Endothelial cell of umbilical vein (primary cell): Measurements from ENCODE around the gene ATP10B. TPM values are rescaled to one million over a fixed set of nuclear protein-coding genes. Genes with fewer than 3 reads are reported as not detected.

Experiments
- BruUV-seq: library from RNA; stranded (reverse); fragments of 400-500 nt; replicated peaks from 2 replicates; lab custom pipeline; 2021; lab: Mats Ljungman, UMichigan
- CTCF ChIA-PET: fragments of 300-600, 350-600 bp; sonication (Branson Sonifier 250); formaldehyde crosslinking; loops from one replicate; lab custom pipeline; 2021; ENCODE audit warnings: antibody characterized with exemption, inconsistent platforms; lab: Charles Lee
- POLR2A ChIA-PET: fragments of 300-600, 350-600 bp; sonication (Branson Sonifier 250); formaldehyde crosslinking; loops from one replicate; lab custom pipeline; 2021; ENCODE audit warnings: antibody characterized with exemption, inconsistent platforms; lab: Charles Lee
- DNase-seq: peaks from one replicate; pipeline ENCODE4 v3.0.0-alpha.2; 2011; ENCODE audit warnings: low read depth, low spot score
- FAIRE-seq: peaks from 2 replicates; lab custom pipeline; 2011; peaks lifted over from hg19 to GRCh38; lab: Jason Lieb, UNC
- H2AFZ ChIP-seq: 2 replicates; pipeline ENCODE4 v1.6.0; 2012; ENCODE audit warnings: low read depth, low read length, control low read depth, inconsistent platforms
- H3K27ac ChIP-seq: 2 replicates; pipeline ENCODE4 v1.5.1; 2011; ENCODE audit warnings: low read depth, mild to moderate bottlenecking, control low read depth, low read length, moderate library complexity; ENCODE audit not compliant: insufficient read depth
- H3K27me3 ChIP-seq, 2 experiments: 2 replicates each; pipeline versions ENCODE4 v1.6.0 to v1.6.1; 2011; ENCODE audit warnings: low read length in 2 of 2, mixed read lengths in 1 of 2; ENCODE audit not compliant: control insufficient read depth in 2 of 2, insufficient read depth in 2 of 2
- H3K36me3 ChIP-seq, 2 experiments: 2 replicates in 1 of 2; 3 replicates in 1 of 2; pipeline ENCODE4 v1.5.1; 2011; ENCODE audit warnings: low read length in 2 of 2, mild to moderate bottlenecking in 1 of 2, moderate library complexity in 1 of 2; ENCODE audit not compliant: control insufficient read depth in 2 of 2, insufficient read depth in 2 of 2; ENCODE audit errors: extremely low read depth in 1 of 2
- H3K4me1 ChIP-seq: 3 replicates; pipeline ENCODE4 v1.5.1; 2011; ENCODE audit warnings: mild to moderate bottlenecking, low read length; ENCODE audit not compliant: control insufficient read depth, insufficient read depth; ENCODE audit errors: extremely low read depth
- H3K4me2 ChIP-seq: 2 replicates; pipeline ENCODE4 v1.6.1; 2011; ENCODE audit warnings: low read length, control low read depth, mixed read lengths; ENCODE audit not compliant: insufficient read depth
- H3K4me3 ChIP-seq, 3 experiments: fragments of 200-600 bp in 1 of 3; sonication (generic), shearing (Covaris generic) in 1 of 3; replicated peaks in 1 of 3; 2 replicates each; pipeline ENCODE4 v1.5.1; 2011 to 2016; ENCODE audit warnings: control low read depth in 3 of 3, low read length in 3 of 3, mild to moderate bottlenecking in 2 of 3, inconsistent platforms in 1 of 3, low read depth in 1 of 3, moderate library complexity in 1 of 3; ENCODE audit not compliant: insufficient read depth in 1 of 3
- H3K79me2 ChIP-seq: 2 replicates; pipeline ENCODE4 v1.6.0; 2012; ENCODE audit warnings: low read length, inconsistent platforms; ENCODE audit not compliant: control insufficient read depth, insufficient read depth
- H3K9ac ChIP-seq: replicated peaks from 2 replicates; pipeline ENCODE3; 2011; ENCODE audit warnings: low read length, control low read depth; ENCODE audit not compliant: insufficient read depth; ENCODE audit errors: extremely low read depth
- H3K9me1 ChIP-seq: replicated peaks from 3 replicates; pipeline ENCODE4 v1.6.0; 2011; ENCODE audit warnings: mild to moderate bottlenecking, low read length; ENCODE audit not compliant: control insufficient read depth, insufficient read depth; ENCODE audit errors: extremely low read depth
- H3K9me3 ChIP-seq: replicated peaks from 2 replicates; pipeline ENCODE4 v1.5.1; 2012; ENCODE audit warnings: low read length, inconsistent platforms; ENCODE audit not compliant: control insufficient read depth, insufficient read depth
- H4K20me1 ChIP-seq: replicated peaks from 2 replicates; pipeline ENCODE3; 2011; ENCODE audit warnings: mild to moderate bottlenecking, low read length; ENCODE audit not compliant: control insufficient read depth, insufficient read depth; ENCODE audit errors: extremely low read depth
- EZH2 ChIP-seq: IDR thresholded peaks from 2 replicates; pipeline ENCODE4 v1.6.1; 2012; ENCODE audit warnings: borderline replicate concordance, low read depth, mild to moderate bottlenecking, moderate library complexity, low read length, inconsistent platforms; ENCODE audit not compliant: severe bottlenecking
- FOS ChIP-seq: IDR thresholded peaks from 2 replicates; pipeline ENCODE4 v1.6.1; 2011; ENCODE audit warnings: mild to moderate bottlenecking, low read length, moderate library complexity, borderline replicate concordance; ENCODE audit not compliant: insufficient read depth
- GATA2 ChIP-seq: IDR thresholded peaks from 2 replicates; pipeline ENCODE4 v1.7.0; 2011; ENCODE audit warnings: low read depth, mild to moderate bottlenecking, moderate library complexity, mixed read lengths, low read length; ENCODE audit not compliant: insufficient read length, insufficient read depth
- JUN ChIP-seq: IDR thresholded peaks from 2 replicates; pipeline ENCODE4 v1.6.1; 2011; ENCODE audit warnings: borderline replicate concordance, low read depth; ENCODE audit not compliant: insufficient read length, insufficient read depth
- MYC ChIP-seq: IDR thresholded peaks from one replicate; pipeline ENCODE4 v1.6.1; 2011; ENCODE audit warnings: mild to moderate bottlenecking, low read depth, low read length
- POLR2A ChIP-seq: IDR thresholded peaks from 2 replicates; pipeline ENCODE4 v1.6.1; 2012; ENCODE audit warnings: low read depth, mild to moderate bottlenecking, control low read depth, low read length
- POLR2AphosphoS5 ChIP-seq: IDR thresholded peaks from 2 replicates; pipeline ENCODE4 v1.6.1; 2012; ENCODE audit warnings: low read depth, mild to moderate bottlenecking, control low read depth, low read length, moderate library complexity; ENCODE audit not compliant: insufficient read depth
- dilution Hi-C: fragments of 300-500 bp; cut with MboI; formaldehyde crosslinking; loops from one replicate; pipeline ENCODE4 v1.15.0; 2019; ENCODE audit warnings: low sequenced_read_pairs; ENCODE audit not compliant: extremely low pct_ligation_motif_present
- intact Hi-C: fragments of 100-400 bp; cut with micrococcal nuclease; formaldehyde crosslinking; loops from one replicate; pipeline ENCODE4 v1.10.0; 2022
- polyA plus RNA-seq, 4 experiments: library from polyadenylated mRNA; depleted of rRNA in 3 of 4; stranded (reverse) in 3 of 4; unstranded in 1 of 4; fragments of >200 nt; gene quantifications; 2 replicates each; pipeline versions ENCODE4 v1.2.1 to v1.2.3, GENCODE V29; 2011 to 2012; ENCODE audit warnings: missing spikeins in 1 of 4
- total RNA-seq: library from RNA; stranded (reverse); gene quantifications from 2 replicates; pipeline ENCODE4 v1.2.3, GENCODE V29; 2021
- TF ChIP-seq, protein P1 (sequence below): IDR thresholded peaks from 2 replicates; pipeline ENCODE4 v1.6.1; 2011; ENCODE audit not compliant: insufficient read depth, insufficient read length
- TF ChIP-seq, protein P2 (sequence below), 2 donors: IDR thresholded peaks; 1 replicate in 1 of 2; 2 replicates in 1 of 2; pipeline ENCODE4 v1.5.1; 2011; ENCODE audit warnings: low read length in 2 of 2, mild to moderate bottlenecking in 2 of 2, moderate library complexity in 2 of 2, control low read depth in 1 of 2, inconsistent platforms in 1 of 2, low read depth in 1 of 2; ENCODE audit not compliant: insufficient read depth in 1 of 2; ENCODE audit errors: extremely low read depth in 1 of 2

The ATP10B gene
- total and polyA plus RNA-seq, 2 donors (not counting 3 experiments of a cell fraction or from before 2014, with no cell fraction given) = not detected

GRCh38 chr5:160727296-160727997, 124.6 kb downstream of the ATP10B start:
- FAIRE-seq (no peak), DNase-seq (no peak)
- Histone ChIP-seq H3K4me1 (no peaks in the 10 kb centered on the region), H3K27ac (no peak overlapping the region), H3K4me2 (no peak overlapping the region), H3K9me3 (no peaks in the 10 kb centered on the region), H3K9me1 (no peaks in the 10 kb centered on the region), H2AFZ (no peak overlapping the region), H3K4me3 (no peak overlapping the region), H3K79me2 (no peaks in the 10 kb centered on the region), H3K36me3 (no peaks in the 10 kb centered on the region), H4K20me1 (no peaks in the 10 kb centered on the region), H3K9ac (no peak overlapping the region), H3K27me3 (no peaks in the 10 kb centered on the region)
- intact Hi-C loops = no loop called here
- TF ChIP-seq, protein P1, sequence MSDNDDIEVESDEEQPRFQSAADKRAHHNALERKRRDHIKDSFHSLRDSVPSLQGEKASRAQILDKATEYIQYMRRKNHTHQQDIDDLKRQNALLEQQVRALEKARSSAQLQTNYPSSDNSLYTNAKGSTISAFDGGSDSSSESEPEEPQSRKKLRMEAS = no peak
- TF ChIP-seq GATA2 (no peak), POLR2A (no peak), EZH2 (no peak)
- dilution Hi-C loops = no loop called here
- ChIA-PET CTCF (no interaction called here), POLR2A (no interaction called here)
- no TSS peak for BruUV-seq

DNA sequence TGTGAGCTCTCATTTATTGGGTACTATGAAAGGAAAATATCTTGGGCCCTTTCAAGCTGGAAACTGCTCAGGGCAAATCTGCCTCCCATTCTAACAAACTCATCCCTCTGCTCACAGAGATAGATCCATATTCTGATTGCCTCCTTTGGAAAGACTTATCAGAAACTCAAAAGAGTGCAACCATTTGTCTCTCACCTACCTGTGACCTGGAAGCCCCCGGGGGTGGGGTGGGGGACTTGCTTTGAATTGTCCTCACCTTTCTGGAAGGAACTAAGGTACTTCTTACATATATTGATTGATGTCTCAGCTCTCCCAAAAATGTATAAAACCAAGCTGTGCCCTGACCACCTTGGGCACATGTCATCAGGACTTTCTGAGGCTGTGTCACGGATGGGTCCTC, 125.3 kb downstream of the ATP10B start:
- H3K79me2 ChIP-seq = no peaks in the 10 kb centered on the region
- no peak overlapping the region for H3K4me3 ChIP-seq
- intact Hi-C loops (no loop called here), dilution Hi-C loops (no loop called here)
- H3K9ac ChIP-seq = no peak overlapping the region
- no peaks in the 10 kb centered on the region for H3K36me3 ChIP-seq
- no peaks in the 10 kb centered on the region for H3K4me1 ChIP-seq
- no peaks in the 10 kb centered on the region for H3K9me1 ChIP-seq
- no peaks in the 10 kb centered on the region for H3K27me3 ChIP-seq
- H4K20me1 ChIP-seq = no peaks in the 10 kb centered on the region
- DNase-seq (no peak), FAIRE-seq (no peak)
- H3K4me2 ChIP-seq = no peak overlapping the region
- H2AFZ ChIP-seq = no peak overlapping the region
- POLR2A ChIA-PET = no interaction called here
- CTCF ChIA-PET = no interaction called here
- H3K27ac ChIP-seq = no peak overlapping the region
- BruUV-seq = no TSS peak
- TF ChIP-seq JUN (no peak), POLR2AphosphoS5 (no peak), MYC (no peak), POLR2A (no peak), GATA2 (no peak), EZH2 (no peak), FOS (no peak)
- TF ChIP-seq, protein P1 = no peak
- TF ChIP-seq, protein P2, sequence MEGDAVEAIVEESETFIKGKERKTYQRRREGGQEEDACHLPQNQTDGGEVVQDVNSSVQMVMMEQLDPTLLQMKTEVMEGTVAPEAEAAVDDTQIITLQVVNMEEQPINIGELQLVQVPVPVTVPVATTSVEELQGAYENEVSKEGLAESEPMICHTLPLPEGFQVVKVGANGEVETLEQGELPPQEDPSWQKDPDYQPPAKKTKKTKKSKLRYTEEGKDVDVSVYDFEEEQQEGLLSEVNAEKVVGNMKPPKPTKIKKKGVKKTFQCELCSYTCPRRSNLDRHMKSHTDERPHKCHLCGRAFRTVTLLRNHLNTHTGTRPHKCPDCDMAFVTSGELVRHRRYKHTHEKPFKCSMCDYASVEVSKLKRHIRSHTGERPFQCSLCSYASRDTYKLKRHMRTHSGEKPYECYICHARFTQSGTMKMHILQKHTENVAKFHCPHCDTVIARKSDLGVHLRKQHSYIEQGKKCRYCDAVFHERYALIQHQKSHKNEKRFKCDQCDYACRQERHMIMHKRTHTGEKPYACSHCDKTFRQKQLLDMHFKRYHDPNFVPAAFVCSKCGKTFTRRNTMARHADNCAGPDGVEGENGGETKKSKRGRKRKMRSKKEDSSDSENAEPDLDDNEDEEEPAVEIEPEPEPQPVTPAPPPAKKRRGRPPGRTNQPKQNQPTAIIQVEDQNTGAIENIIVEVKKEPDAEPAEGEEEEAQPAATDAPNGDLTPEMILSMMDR (IDR thresholded peaks at IDR 0.05; ENCODE audit: extremely low read depth in 1 of 2, insufficient read depth in 1 of 2, low read depth in 1 of 2, low read length in 2 of 2) = no peak
- no peaks in the 10 kb centered on the region for H3K9me3 ChIP-seq
